DOHH2 (cell line): ENCODE results near the gene AFG3L2.

Experiments
- H3F3A ChIP-seq: fragments of 200-600 bp; sonication (generic), shearing (Covaris generic); 2 replicates; pipeline ENCODE4 v1.6.0; 2016; ENCODE audit warnings: antibody characterized with exemption, mild to moderate bottlenecking; ENCODE audit not compliant: control insufficient read depth, insufficient read depth
- H3K27ac ChIP-seq: fragments of 200-600 bp; sonication (generic); 2 replicates; pipeline ENCODE4 v1.5.1; 2014; ENCODE audit warnings: low read depth, mild to moderate bottlenecking, low read length, moderate library complexity
- H3K27me3 ChIP-seq: fragments of 200-600 bp; sonication (generic); 2 replicates; pipeline ENCODE4 v1.6.1; 2014; ENCODE audit warnings: mild to moderate bottlenecking, low read length, mixed read lengths; ENCODE audit not compliant: control insufficient read depth
- H3K36me3 ChIP-seq: fragments of 200-600 bp; sonication (generic); 2 replicates; pipeline ENCODE4 v1.6.1; 2014; ENCODE audit warnings: mild to moderate bottlenecking, low read length, moderate library complexity, mixed read lengths; ENCODE audit not compliant: control insufficient read depth
- H3K4me1 ChIP-seq: fragments of 200-600 bp; sonication (generic); 2 replicates; pipeline ENCODE4 v1.6.1; 2014; ENCODE audit warnings: mild to moderate bottlenecking, low read length, mixed read lengths; ENCODE audit not compliant: control insufficient read depth
- H3K4me2 ChIP-seq: fragments of 200-600 bp; sonication (generic); 2 replicates; pipeline ENCODE4 v1.6.0; 2014; ENCODE audit warnings: mild to moderate bottlenecking, low read length, moderate library complexity
- H3K4me3 ChIP-seq: fragments of 200-600 bp; sonication (generic); 2 replicates; pipeline ENCODE4 v1.5.1; 2014; ENCODE audit warnings: mild to moderate bottlenecking, low read length, mixed read lengths
- H3K79me2 ChIP-seq: fragments of 200-600 bp; sonication (generic); 2 replicates; pipeline ENCODE4 v1.6.1; 2014; ENCODE audit warnings: mild to moderate bottlenecking, low read length, mixed read lengths; ENCODE audit not compliant: control insufficient read depth
- H3K9me2 ChIP-seq: fragments of 200-600 bp; sonication (generic); replicated peaks from 2 replicates; pipeline ENCODE4 v1.6.1; 2014; ENCODE audit warnings: mild to moderate bottlenecking, low read length, mixed read lengths; ENCODE audit not compliant: control insufficient read depth
- H3K9me3 ChIP-seq: fragments of 200-600 bp; sonication (generic); 2 replicates; pipeline ENCODE4 v1.6.1; 2014; ENCODE audit warnings: antibody characterized with exemption, low read length, mixed read lengths; ENCODE audit not compliant: control insufficient read depth, insufficient read depth
- H4K20me1 ChIP-seq: fragments of 200-600 bp; sonication (generic); 2 replicates; pipeline ENCODE4 v1.6.0; 2014; ENCODE audit warnings: low read depth, mild to moderate bottlenecking, antibody characterized with exemption, low read length, moderate library complexity; ENCODE audit not compliant: control insufficient read depth, insufficient read depth
- EZH2phosphoT487 ChIP-seq: fragments of 200-600 bp; sonication (generic); IDR thresholded peaks from 2 replicates; pipeline ENCODE4 v1.6.1; 2017; ENCODE audit warnings: borderline replicate concordance, mild to moderate bottlenecking, antibody characterized with exemption, low read length, moderate library complexity, mixed read lengths
- TF ChIP-seq, protein P1 (sequence below): fragments of 200-600 bp; sonication (generic); IDR thresholded peaks from one replicate; pipeline ENCODE4 v1.5.1; 2014; ENCODE audit warnings: antibody characterized with exemption, mild to moderate bottlenecking, low read depth, low read length; ENCODE audit not compliant: poor library complexity, severe bottlenecking

AFG3L2 gene

DNA sequence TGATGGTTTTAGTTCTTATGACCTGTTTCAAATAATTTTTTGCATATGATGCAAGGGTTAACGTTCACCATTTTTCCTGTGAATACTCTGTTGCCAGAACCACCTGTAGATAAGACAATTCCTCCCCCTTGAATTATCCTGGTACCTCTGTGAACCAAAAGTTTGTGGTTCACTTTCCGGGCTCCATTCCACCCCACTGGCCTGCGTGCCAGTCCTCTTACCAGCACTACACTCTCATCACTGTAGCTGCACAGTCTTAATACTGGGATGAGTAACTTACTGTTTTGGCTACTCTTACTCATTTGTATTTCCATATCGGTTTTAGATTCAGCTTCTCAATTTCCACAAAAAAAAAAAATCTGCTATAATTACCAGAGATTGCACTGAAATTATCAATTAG is 34.4 kb downstream of the AFG3L2 start:
- no peak overlapping the region for H3K27ac ChIP-seq
- H4K20me1 ChIP-seq = no peaks in the 10 kb centered on the region
- no peaks in the 10 kb centered on the region for H3F3A ChIP-seq
- H3K27me3 ChIP-seq = no peaks in the 10 kb centered on the region
- no peak for TF ChIP-seq EZH2phosphoT487
- TF ChIP-seq, protein P1, sequence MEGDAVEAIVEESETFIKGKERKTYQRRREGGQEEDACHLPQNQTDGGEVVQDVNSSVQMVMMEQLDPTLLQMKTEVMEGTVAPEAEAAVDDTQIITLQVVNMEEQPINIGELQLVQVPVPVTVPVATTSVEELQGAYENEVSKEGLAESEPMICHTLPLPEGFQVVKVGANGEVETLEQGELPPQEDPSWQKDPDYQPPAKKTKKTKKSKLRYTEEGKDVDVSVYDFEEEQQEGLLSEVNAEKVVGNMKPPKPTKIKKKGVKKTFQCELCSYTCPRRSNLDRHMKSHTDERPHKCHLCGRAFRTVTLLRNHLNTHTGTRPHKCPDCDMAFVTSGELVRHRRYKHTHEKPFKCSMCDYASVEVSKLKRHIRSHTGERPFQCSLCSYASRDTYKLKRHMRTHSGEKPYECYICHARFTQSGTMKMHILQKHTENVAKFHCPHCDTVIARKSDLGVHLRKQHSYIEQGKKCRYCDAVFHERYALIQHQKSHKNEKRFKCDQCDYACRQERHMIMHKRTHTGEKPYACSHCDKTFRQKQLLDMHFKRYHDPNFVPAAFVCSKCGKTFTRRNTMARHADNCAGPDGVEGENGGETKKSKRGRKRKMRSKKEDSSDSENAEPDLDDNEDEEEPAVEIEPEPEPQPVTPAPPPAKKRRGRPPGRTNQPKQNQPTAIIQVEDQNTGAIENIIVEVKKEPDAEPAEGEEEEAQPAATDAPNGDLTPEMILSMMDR = no peak
- H3K36me3 ChIP-seq = peaks cover 72% of the 10 kb centered on the region
- H3K79me2 ChIP-seq = no peaks in the 10 kb centered on the region
- H3K9me3 ChIP-seq = no peaks in the 10 kb centered on the region
- no peak overlapping the region for H3K4me3 ChIP-seq
- H3K4me1 ChIP-seq = no peaks in the 10 kb centered on the region
- no peak overlapping the region for H3K4me2 ChIP-seq
- H3K9me2 ChIP-seq = no peaks in the 10 kb centered on the region

DNA sequence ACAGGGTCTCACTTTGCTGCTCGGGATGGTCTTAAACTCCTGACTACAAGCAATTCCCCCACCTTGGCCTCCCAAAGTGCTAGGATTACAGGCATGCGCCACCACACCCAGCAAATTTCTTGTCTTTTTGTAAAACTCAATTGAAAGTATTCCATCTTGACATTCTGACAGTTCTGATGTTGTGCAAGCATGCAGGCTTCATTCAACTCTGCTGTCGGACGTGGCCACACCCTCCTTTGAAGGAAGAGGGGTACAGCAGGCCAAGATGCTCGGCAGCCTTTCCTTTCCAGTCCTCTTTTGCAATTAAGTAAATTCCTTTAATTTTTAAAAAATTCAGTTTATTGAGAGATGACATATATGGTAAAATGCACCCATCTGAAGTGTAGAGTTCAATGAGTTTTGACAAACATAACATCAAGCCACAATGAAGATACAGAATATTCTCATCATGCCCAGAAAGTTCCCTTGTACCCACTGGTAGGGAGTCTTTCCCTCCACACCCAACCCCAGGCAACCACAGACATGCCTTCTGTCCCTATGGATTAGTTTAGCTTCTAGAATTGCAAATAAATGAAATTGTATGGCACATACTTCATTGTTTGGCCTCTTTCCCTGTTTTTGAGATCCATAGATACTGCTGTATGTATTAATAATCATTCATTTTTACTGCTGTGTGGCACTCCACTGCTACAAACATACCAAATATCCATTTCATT is 35.9 kb downstream of the AFG3L2 start:
- no peaks in the 10 kb centered on the region for H3K4me1 ChIP-seq
- no peaks in the 10 kb centered on the region for H3K9me2 ChIP-seq
- H3K79me2 ChIP-seq = no peaks in the 10 kb centered on the region
- no peak for TF ChIP-seq EZH2phosphoT487
- no peak overlapping the region for H3K4me2 ChIP-seq
- H3K36me3 ChIP-seq = peaks cover 75% of the 10 kb centered on the region
- H4K20me1 ChIP-seq = no peaks in the 10 kb centered on the region
- no peak overlapping the region for H3K27ac ChIP-seq
- H3F3A ChIP-seq = no peaks in the 10 kb centered on the region
- no peaks in the 10 kb centered on the region for H3K9me3 ChIP-seq
- no peaks in the 10 kb centered on the region for H3K27me3 ChIP-seq
- no peak overlapping the region for H3K4me3 ChIP-seq

DNA sequence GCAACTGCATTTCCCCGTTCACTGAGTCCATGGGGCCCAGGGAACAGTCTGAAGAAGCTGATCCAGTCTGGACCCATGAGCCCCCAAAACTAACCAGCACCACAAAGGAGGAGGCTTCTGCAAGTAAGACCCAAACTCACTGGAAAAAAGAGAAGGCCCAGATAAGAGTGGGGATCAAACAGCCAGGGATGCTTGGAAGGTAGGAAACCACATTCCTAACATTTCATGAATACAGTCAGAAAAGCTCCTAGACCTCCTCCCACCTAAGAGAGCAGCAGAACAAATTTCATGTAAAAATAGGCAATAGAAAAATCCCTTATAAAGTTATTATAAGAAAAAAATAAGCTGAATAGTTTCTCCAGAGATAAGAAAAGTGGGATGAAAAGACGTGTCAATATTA is 38.6 kb downstream of the AFG3L2 start:
- no peaks in the 10 kb centered on the region for H3K9me2 ChIP-seq
- no peaks in the 10 kb centered on the region for H3K4me1 ChIP-seq
- H3K4me3 ChIP-seq = no peak overlapping the region
- no peaks in the 10 kb centered on the region for H4K20me1 ChIP-seq
- H3K36me3 ChIP-seq = peaks cover 76% of the 10 kb centered on the region
- no peak for TF ChIP-seq EZH2phosphoT487
- TF ChIP-seq, protein P1 = no peak
- no peaks in the 10 kb centered on the region for H3K79me2 ChIP-seq
- no peaks in the 10 kb centered on the region for H3K27me3 ChIP-seq
- H3K4me2 ChIP-seq = no peak overlapping the region
- no peaks in the 10 kb centered on the region for H3K9me3 ChIP-seq
- H3K27ac ChIP-seq = no peak overlapping the region
- no peaks in the 10 kb centered on the region for H3F3A ChIP-seq

DNA sequence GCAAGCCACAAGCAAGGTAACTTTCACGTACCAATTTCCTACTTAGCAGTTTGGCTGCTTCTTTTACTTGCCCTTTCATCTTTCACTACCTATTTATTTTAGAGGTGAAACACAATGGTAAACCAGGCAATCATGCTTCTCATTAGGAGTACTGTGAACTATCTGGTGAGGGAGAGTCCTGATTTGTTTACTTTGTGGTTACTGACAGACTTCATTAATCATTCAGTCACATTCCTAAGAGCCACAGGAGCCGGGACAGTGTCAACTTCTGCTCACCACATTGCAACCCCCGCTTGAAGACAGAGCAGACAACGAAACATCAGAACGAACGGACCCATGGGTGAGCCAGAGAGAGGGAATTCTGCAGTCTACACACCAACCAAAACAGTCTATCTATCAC is 40.1 kb downstream of the AFG3L2 start:
- no peaks in the 10 kb centered on the region for H3K79me2 ChIP-seq
- H3K36me3 ChIP-seq = peaks cover 61% of the 10 kb centered on the region
- H3F3A ChIP-seq = no peaks in the 10 kb centered on the region
- H3K4me2 ChIP-seq = no peak overlapping the region
- no peaks in the 10 kb centered on the region for H3K9me3 ChIP-seq
- TF ChIP-seq, protein P1 = no peak
- no peak for TF ChIP-seq EZH2phosphoT487
- H3K27me3 ChIP-seq = no peaks in the 10 kb centered on the region
- no peak overlapping the region for H3K4me3 ChIP-seq
- H4K20me1 ChIP-seq = no peaks in the 10 kb centered on the region
- no peaks in the 10 kb centered on the region for H3K9me2 ChIP-seq
- no peak overlapping the region for H3K27ac ChIP-seq
- H3K4me1 ChIP-seq = no peaks in the 10 kb centered on the region
